ENCODE data around the gene UGT1A9. TPM values are rescaled to one million over a fixed set of nuclear protein-coding genes. Genes with fewer than 3 reads are reported as not detected.

UGT1A9 gene
- total RNA-seq, 4 donors from 2014 or later, result not detected

DNA sequence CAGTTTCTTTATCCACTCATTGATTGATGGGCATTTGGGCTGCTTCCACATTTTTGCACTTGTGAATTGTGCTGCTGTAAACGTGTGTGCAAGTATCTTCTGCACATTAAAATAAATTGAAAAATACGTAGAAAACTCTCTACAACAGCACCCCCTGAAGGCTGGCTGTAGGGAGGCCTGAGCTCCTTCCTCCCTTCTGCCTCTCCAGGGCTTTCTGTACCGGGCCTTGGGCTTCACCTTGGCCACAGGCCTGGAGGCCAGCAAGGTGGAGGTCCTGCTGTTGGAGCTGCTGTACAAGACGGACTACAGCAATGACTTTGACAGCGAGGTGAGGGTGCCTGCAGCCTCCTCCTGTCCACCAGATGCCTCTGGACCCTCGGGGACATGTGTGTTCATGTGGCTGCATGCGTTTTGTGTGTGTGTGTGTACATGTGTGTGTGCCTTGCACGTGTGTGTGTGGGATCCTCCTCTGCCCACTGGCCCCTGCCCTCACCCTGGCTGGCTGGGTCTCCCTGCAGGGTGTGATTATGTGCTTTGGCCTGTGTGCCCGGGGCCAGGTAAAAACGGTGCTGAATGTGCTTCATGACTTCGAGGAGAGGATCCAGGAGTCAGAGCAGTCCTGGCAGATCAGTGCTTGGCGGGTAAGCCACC, 135.6 kb downstream of the UGT1A9 start:
- intact Hi-C loops (cut with DNase I; ENCODE audit: low total_unique reads), result no loop called here
- DNase-seq, result no peak
- Histone ChIP-seq H3K4me1 (no peaks in the 10 kb centered on the region), H3K4me3 (no peak overlapping the region), H3K27me3 (no peaks in the 10 kb centered on the region), H3K36me3 (no peaks in the 10 kb centered on the region), H3K27ac (no peak overlapping the region), H3K9me3 (no peaks in the 10 kb centered on the region)
- TF ChIP-seq, protein P1, sequence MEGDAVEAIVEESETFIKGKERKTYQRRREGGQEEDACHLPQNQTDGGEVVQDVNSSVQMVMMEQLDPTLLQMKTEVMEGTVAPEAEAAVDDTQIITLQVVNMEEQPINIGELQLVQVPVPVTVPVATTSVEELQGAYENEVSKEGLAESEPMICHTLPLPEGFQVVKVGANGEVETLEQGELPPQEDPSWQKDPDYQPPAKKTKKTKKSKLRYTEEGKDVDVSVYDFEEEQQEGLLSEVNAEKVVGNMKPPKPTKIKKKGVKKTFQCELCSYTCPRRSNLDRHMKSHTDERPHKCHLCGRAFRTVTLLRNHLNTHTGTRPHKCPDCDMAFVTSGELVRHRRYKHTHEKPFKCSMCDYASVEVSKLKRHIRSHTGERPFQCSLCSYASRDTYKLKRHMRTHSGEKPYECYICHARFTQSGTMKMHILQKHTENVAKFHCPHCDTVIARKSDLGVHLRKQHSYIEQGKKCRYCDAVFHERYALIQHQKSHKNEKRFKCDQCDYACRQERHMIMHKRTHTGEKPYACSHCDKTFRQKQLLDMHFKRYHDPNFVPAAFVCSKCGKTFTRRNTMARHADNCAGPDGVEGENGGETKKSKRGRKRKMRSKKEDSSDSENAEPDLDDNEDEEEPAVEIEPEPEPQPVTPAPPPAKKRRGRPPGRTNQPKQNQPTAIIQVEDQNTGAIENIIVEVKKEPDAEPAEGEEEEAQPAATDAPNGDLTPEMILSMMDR (IDR thresholded peaks at IDR 0.05), result no peak
- TF ChIP-seq POLR2A (IDR thresholded peaks at IDR 0.05), result no peak

DNA sequence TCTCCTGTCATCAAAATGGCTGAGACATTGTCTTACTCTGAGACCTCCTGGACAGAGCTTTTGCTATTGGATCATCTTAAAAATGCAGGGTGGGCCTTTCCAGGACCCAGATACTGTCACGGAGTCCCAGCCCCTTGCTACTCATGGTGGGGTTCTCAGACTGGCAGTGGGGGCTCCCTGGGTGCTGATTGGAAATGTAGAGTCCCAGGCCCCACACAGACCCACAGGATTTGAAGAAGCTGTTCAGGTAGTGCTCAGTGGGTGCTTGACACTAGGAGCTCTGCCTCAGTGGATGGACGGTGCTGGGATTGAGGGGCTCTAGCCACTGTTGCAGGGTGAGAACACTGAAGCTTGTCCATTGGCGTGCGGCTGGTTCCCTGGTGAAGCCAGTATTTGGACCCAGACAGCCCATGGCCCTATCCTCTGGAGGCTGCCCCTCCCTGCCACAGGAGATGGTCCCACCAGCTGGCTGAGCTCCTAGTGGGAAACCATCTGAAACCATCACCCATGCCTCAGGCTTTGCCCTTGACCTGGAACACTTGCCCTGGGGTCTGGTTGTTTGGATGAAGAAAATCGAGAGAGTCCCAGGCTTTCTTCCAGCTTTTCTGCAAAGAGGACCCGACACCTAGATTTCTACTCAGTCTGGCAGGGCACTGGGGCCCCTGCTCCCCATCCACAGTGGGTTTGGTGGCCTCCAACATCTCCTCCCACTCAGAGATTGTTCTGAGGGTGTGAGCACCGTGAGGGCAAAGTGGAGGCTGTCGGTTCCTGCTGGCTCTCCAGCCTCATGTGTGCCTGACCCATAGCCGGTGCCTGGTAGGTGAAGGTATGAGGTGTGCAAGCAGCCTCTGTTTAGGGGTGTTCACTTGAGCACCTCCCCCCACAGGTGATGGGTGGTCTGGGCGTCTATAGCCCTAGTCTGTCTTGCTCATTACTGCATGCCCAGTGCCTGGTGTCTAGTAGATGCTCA, 136.6 kb downstream of the UGT1A9 start:
- H3K36me3 ChIP-seq, result no peaks in the 10 kb centered on the region
- no peak for DNase-seq
- intact Hi-C loops (cut with DNase I; ENCODE audit: low total_unique reads), result no loop called here
- H3K27ac ChIP-seq, result no peak overlapping the region
- no peak for TF ChIP-seq POLR2A (IDR thresholded peaks at IDR 0.05)
- TF ChIP-seq, protein P1 (IDR thresholded peaks at IDR 0.05), result no peak
- no peak overlapping the region for H3K4me3 ChIP-seq
- no peaks in the 10 kb centered on the region for H3K9me3 ChIP-seq
- no peaks in the 10 kb centered on the region for H3K27me3 ChIP-seq
- H3K4me1 ChIP-seq, result no peaks in the 10 kb centered on the region

DNA sequence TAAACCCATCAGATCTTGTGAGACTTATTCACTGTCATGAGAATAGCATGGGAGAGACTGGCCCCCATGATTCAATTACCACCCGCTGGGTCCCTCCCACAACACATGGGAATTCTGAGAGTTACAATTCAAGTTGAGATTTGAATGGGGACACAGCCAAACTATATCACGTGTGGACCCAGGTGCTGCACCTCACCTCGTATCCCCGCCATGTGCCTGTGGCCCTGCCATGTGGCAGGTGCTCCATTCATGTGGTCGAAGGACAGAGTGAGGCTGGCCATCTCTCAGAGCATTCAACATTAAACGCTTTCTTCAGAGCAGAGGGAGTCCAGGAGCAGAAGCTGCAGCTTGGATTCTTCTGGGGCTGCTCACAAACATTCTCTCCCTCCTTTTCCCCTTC, 138.7 kb downstream of the UGT1A9 start:
- no peaks in the 10 kb centered on the region for H3K27me3 ChIP-seq
- no peaks in the 10 kb centered on the region for H3K4me1 ChIP-seq
- no peak overlapping the region for H3K4me3 ChIP-seq
- H3K36me3 ChIP-seq, result no peaks in the 10 kb centered on the region
- H3K27ac ChIP-seq, result no peak overlapping the region
- intact Hi-C loops (cut with DNase I; ENCODE audit: low total_unique reads), result no loop called here
- TF ChIP-seq, protein P1 (IDR thresholded peaks at IDR 0.05), result no peak
- no peak for TF ChIP-seq POLR2A (IDR thresholded peaks at IDR 0.05)
- H3K9me3 ChIP-seq, result no peaks in the 10 kb centered on the region
- DNase-seq, result no peak

- Histone ChIP-seq H3K4me1 (no peaks in the 10 kb centered on the region), H3K27ac (no peak overlapping the region), H3K27me3 (no peaks in the 10 kb centered on the region), H3K36me3 (no peaks in the 10 kb centered on the region), H3K4me3 (no peak overlapping the region), H3K9me3 (no peaks in the 10 kb centered on the region)
- intact Hi-C loops (cut with DNase I; ENCODE audit: low total_unique reads), result no loop called here
- TF ChIP-seq, protein P1 (IDR thresholded peaks at IDR 0.05), result no peak
- no peak for TF ChIP-seq POLR2A (IDR thresholded peaks at IDR 0.05)
- DNase-seq, result no peak
Measured at GRCh38 chr2:233811087-233811486, 139.4 kb downstream of the UGT1A9 start.

GRCh38 chr2:233811732-233812131, 140.0 kb downstream of the UGT1A9 start:
- Histone ChIP-seq H3K4me1 (no peaks in the 10 kb centered on the region), H3K4me3 (no peak overlapping the region), H3K27me3 (no peaks in the 10 kb centered on the region), H3K9me3 (no peaks in the 10 kb centered on the region), H3K36me3 (no peaks in the 10 kb centered on the region), H3K27ac (no peak overlapping the region)
- intact Hi-C loops (cut with DNase I; ENCODE audit: low total_unique reads), result no loop called here
- TF ChIP-seq, protein P1 (IDR thresholded peaks at IDR 0.05), result no peak
- no peak for TF ChIP-seq POLR2A (IDR thresholded peaks at IDR 0.05)
- DNase-seq, result no peak
